Bone marrow (tissue), 2 donors: ENCODE results near the gene PBX4.
"Not testable (repeated sequence)": the region's sequence is repeated elsewhere in the genome, so short reads cannot be mapped to it uniquely, and the experiment has no call there.

Experiments
- DNase-seq, 2 donors: peaks; one replicate each; lab custom pipeline; 2025; lab: John Stamatoyannopoulos, UW

Gene PBX4

GRCh38 chr19:19618219-19619051 lies at the start of gene PBX4:
Gene PBX4, minus strand, starts transcription at chr19:19618687. Its CDS starts 58 bp downstream, at chr19:19618629.
- peak; percentile 41 to 83 for DNase-seq

GRCh38 chr19:19665420-19665948 lies 47.0 kb upstream of the PBX4 start:
- not testable (repeated sequence) for DNase-seq

DNA sequence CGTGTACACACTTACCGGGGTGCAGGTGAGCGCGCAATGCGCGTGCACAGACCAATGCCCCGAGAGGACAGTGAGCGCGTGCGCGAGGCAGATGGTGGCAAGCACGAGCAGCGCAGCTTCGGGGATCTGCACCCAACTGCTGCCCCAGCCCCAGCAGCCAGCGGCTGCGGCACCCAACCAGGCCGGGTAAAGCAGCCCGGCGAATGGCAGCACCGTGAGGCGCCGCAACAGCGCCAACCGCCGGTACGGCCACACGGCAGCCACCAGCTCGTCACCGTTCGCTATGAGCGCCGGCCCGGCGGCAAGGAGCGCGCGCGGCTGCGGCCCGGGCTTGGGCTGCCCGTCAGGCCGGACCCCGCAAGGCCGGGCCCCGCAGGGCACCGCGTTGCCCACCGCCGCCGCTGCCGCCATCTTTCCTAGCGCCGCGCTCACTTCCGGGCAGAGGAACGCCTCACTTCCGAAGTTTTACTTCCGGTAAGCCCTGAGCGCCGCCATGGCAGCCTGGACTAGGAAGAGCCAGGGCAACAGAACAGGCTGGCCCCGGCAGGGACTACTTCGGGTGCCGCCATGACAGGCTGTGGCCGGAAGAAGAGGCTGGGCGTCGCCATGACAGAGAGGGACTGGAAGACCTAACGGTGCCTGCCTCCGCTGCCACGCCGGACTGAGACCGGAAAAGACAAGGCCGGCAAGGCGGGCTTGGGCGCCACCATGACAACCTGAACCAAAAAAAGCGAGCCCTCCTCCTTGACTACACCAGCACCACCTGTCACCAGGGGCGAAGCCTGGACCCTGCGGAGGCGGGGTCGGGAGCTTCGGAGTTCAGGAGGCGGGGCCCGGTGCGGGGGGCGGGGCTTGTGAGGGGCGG lies 45.0 kb upstream of the PBX4 start, which contains the start of gene ATP13A1:
ATP13A1 (minus strand) TSS at position 421 of the 865 bp plus-strand sequence; CDS start at position 411, 10 bp downstream.
- DNase-seq: peak; percentile 94

- no peak for DNase-seq
Observed at GRCh38 chr19:19662871-19663255, 44.4 kb upstream of the PBX4 start.

DNA sequence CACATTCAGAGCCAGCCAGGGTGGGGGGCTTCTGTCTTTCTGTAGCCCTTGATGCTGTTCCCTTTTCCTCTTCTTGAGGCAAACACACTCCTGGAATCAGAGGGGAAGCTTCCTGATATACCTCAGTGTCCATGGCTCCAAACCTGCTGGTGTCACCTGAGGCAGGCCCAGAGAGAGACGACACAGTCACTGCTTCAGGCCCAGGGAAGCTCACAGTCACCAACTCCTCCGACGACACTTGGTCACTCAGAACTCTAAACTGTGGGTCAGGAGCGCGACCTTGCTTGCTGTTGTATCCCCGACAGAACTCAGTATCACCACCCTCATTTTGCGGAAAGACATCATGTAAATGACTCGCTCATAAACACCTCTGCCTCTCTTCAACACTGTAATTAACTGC lies 43.9 kb upstream of the PBX4 start:
- DNase-seq: no peak

DNA sequence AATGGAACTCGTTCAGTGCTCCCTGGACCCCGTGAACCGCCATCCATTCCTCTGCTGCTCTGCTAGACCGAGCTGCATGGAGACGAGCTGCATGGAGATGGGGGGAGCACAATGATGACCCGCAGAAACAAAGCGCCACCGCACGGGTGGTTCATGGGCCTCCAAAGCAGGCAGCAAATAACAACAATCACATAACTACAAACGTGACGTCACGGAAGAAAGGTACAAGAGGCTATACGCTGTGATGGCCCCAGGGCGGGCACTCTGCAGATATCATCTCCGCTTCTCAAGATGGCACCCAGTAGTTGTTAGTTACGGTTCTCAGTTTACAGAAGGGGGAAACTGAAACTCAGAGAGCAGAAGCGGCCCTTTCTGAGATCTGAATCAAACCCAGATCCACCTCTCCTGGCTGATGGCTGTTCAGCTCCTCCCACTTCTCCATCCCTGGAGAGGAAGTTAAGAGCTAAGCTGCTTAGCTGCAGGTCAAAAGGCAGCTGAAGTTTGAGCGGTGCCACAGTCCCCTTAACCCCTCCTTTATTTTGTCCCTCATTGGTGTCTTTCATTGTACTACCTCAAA lies 43.3 kb upstream of the PBX4 start:
- DNase-seq: peak in 1 of 2 donors; percentile 4

GRCh38 chr19:19661141-19661674 lies 42.7 kb upstream of the PBX4 start:
- DNase-seq: no peak

- DNase-seq: no peak
Observed at GRCh38 chr19:19659646-19660245, 41.3 kb upstream of the PBX4 start.

GRCh38 chr19:19657397-19657783 lies 38.9 kb upstream of the PBX4 start:
- DNase-seq: no peak

GRCh38 chr19:19656451-19657396 lies 38.2 kb upstream of the PBX4 start:
- no peak for DNase-seq

DNA sequence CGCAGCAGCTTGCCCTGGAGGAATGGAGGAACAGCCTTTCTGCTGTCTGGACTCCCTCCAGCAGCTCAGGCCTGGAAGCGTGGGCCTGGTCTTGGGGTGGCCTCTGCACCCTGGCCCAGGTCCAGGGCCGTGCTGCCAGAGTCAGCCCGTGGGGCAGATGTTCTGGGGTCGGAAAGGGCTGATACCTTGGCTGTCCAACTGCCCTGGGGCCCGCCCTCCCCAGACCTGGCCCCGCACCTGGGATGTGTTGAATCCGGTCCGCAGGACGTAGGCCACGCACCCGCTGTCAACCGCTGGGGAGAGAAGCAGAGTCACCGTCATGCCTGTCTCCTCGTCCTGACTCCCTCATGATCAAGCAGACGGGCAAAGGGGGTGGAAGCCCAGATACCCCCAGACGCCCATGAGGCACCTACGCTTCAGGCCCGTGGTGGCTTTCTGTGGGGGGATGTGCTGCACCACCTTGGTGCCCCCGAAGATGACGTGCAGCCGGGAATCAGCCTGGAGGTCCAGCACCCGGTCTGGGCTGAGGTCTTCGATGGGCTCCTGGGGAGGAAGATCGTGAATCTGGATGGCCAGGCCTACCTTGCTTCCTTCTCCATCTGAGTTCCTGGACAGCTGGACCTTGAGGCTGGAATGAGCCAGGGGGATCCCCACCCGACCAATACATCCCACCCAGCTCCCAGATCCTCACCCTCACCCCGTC lies 37.3 kb upstream of the PBX4 start:
- DNase-seq: no peak

GRCh38 chr19:19655051-19655594 lies 36.6 kb upstream of the PBX4 start:
- DNase-seq: no peak

DNA sequence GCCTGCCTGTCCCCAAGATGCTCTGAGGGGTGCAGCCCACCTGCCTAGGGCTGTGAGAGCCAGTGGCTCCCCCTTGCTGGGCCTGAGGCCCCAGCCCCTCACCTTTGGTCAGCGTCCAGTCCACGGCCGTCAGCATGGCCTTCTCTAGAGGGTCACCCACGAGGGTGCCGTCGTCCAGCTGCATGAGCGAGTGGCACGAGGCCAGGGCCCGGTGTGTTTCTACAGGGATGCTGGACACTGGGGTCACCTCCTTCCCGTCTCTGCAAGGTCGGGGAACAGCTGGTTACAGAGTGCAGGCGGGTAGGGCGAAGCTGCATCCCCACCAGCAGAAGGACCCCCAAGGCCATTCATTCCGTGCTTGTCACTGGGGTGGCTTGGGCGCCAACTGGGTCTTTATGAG lies 36.0 kb upstream of the PBX4 start:
- DNase-seq: no peak

DNA sequence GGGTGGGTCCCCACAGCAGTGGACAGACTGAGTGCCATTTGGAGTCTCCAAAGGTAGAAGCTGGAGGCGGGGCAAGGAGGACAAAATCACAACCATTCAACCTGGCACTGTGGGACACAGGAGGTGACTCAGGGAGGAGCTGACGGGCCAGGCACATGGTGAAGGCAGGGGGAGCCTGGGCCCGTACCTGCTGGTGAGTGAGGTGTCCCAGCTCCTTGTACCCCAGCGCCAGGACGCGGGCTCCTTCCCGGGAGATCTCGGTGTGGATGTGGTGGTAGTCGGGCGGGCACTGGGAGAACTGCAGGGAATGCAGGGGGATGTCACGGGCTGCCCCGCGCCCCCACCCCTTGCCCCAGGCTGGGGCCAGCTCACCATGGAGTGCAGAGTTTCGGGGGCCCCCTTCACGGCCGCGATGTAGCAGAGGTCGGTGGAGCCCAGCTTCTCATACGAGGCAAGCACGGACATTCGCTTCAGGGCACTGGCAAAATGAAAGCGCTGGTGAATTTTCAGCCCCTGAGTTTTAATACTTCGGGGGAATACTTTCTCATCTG lies 35.2 kb upstream of the PBX4 start:
- DNase-seq: no peak

GRCh38 chr19:19652482-19653295 lies 34.2 kb upstream of the PBX4 start:
- no peak for DNase-seq

DNA sequence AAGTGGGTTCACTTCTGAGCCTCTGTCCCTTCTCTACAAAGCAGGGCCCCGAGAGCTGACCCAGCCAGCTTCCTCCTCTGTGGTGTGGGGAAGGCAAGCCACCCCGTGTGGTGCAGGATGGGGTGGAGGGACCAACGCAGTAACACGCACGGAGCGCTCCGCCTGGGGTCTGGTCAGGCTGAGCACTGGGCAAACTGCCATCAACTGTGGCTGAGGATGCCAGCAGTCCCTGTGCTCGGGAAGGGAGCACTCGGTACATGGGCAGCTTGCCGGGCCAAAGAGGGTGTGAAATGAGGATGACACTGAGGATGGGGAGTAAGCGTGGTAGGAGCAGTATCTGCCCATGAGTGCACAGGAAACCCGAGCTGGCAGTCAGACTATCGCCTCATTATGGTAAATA lies 32.6 kb upstream of the PBX4 start:
- DNase-seq: no peak

GRCh38 chr19:19650331-19650730 lies 31.8 kb upstream of the PBX4 start:
- DNase-seq: no peak

GRCh38 chr19:19649580-19649995 lies 31.1 kb upstream of the PBX4 start:
- DNase-seq: no peak
